Measurements from ENCODE around the gene BORCS5. TPM values are rescaled to one million over a fixed set of nuclear protein-coding genes. Genes with fewer than 3 reads are reported as not detected.

Gene BORCS5
- total and polyA plus RNA-seq, 8 donors = 7.7 to 13.5 (median 9.1) TPM

DNA sequence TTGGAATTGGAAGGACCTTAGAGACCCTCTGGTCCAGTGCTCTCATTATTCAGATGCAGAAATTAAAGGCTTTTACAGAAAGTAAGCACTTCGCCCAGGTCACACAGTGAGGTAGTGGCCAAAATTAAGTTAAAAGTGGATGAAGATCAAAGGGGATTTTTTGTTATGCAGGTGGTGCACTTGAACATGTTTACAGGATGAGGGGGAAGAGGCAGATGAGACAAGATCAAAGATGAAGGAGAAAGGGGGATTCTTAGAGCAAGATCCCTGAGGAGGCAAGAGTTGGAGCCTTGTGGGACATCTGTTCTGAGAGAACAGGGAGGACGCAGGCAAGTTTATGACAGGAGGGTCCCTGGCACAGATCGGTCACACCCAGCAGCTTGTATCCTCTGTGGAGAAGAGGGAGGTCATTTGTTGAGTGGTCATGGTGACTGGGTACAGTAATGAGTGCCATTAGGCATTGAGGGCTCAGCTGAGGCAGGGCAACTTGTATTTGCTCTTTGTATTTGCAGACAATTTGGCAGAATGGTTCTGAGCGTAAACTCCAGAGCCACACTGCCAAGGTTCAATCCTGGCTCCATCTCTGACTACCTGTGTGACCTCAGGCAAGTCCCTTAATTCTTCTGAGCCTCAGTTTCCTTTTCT is 84.0 kb downstream of the BORCS5 start:
- Histone ChIP-seq H3K9me3 (no peaks in the 10 kb centered on the region), H3K4me3 (no peak overlapping the region), H3K27me3 (no peaks in the 10 kb centered on the region), H3K36me3 (no peaks in the 10 kb centered on the region), H3K4me1 (peaks cover 4 to 47% of the 10 kb centered on the region in 2 donors), H3K27ac (peak overlapping the region in 1 of 2 donors; percentile 70)
- TF ChIP-seq CTCF (IDR thresholded peaks at IDR 0.05) = no peak
- intact Hi-C loops (cut with DNase I) = no loop called here
- ATAC-seq (no peak), DNase-seq (no peak)

- DNase-seq (no peak), ATAC-seq (no peak)
- peak overlapping the region; percentile 30 to 70 for H3K27ac ChIP-seq
- no peak for TF ChIP-seq CTCF (IDR thresholded peaks at IDR 0.05)
- no peaks in the 10 kb centered on the region for H3K36me3 ChIP-seq
- H3K4me3 ChIP-seq = no peak overlapping the region
- intact Hi-C loops (cut with DNase I) = no loop called here
- no peaks in the 10 kb centered on the region for H3K9me3 ChIP-seq
- H3K4me1 ChIP-seq = peaks cover 4 to 47% of the 10 kb centered on the region in 2 donors
- no peaks in the 10 kb centered on the region for H3K27me3 ChIP-seq
Observed at GRCh38 chr12:12441429-12441807, 84.5 kb downstream of the BORCS5 start.

GRCh38 chr12:12441843-12442461 is 85.1 kb downstream of the BORCS5 start:
- Histone ChIP-seq H3K36me3 (no peaks in the 10 kb centered on the region), H3K27ac (peak overlapping the region; percentile 30 to 70), H3K9me3 (no peaks in the 10 kb centered on the region), H3K27me3 (no peaks in the 10 kb centered on the region), H3K4me1 (peaks cover 4 to 52% of the 10 kb centered on the region in 2 donors), H3K4me3 (no peak overlapping the region)
- ATAC-seq = peak; percentile 14
- no peak for TF ChIP-seq CTCF (IDR thresholded peaks at IDR 0.05)
- intact Hi-C loops (cut with DNase I) = no loop called here
- no peak for DNase-seq

GRCh38 chr12:12442548-12443071 is 85.7 kb downstream of the BORCS5 start:
- intact Hi-C loops (cut with DNase I) = no loop called here
- peaks cover 4 to 59% of the 10 kb centered on the region in 2 donors for H3K4me1 ChIP-seq
- DNase-seq (no peak), ATAC-seq (no peak)
- H3K27ac ChIP-seq = peak overlapping the region; percentile 30 to 70
- H3K36me3 ChIP-seq = no peaks in the 10 kb centered on the region
- no peak for TF ChIP-seq CTCF (IDR thresholded peaks at IDR 0.05)
- no peaks in the 10 kb centered on the region for H3K9me3 ChIP-seq
- H3K4me3 ChIP-seq = no peak overlapping the region
- no peaks in the 10 kb centered on the region for H3K27me3 ChIP-seq

DNA sequence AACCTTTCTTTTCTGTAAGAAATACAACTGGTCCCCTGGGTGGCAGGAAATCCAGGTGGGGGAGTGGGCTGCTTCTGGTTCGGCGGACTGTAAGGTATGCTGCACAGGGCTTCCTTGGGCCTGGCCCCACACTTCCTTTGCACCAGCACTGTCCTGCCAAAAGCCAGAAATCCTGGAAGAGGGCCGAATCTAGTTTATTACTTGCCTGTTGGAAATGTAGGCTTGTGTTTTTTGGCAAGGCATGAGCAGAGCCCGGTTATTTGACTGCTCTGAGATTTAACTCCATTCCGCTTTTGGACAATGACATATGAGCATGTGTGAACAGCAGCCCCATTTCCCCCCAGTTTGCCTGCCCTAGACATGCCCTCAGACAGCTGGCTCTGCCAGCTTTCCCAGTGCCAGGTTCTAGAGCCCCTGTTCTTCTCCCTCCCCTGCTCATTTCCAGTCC is 86.6 kb downstream of the BORCS5 start:
- ATAC-seq (no peak), DNase-seq (peak in 1 of 4 donors; percentile 42)
- no peaks in the 10 kb centered on the region for H3K27me3 ChIP-seq
- H3K4me3 ChIP-seq = no peak overlapping the region
- intact Hi-C loops (cut with DNase I) = no loop called here
- peaks cover 4 to 67% of the 10 kb centered on the region in 2 donors for H3K4me1 ChIP-seq
- peak overlapping the region; percentile 30 to 70 for H3K27ac ChIP-seq
- no peaks in the 10 kb centered on the region for H3K9me3 ChIP-seq
- no peak for TF ChIP-seq CTCF (IDR thresholded peaks at IDR 0.05)
- H3K36me3 ChIP-seq = no peaks in the 10 kb centered on the region
